Astrocyte (in vitro differentiated cells and primary cell): ENCODE results near the gene ARHGEF37. TPM values are rescaled to one million over a fixed set of nuclear protein-coding genes. Genes with fewer than 3 reads are reported as not detected.

Source experiments
- DNase-seq: peaks from one replicate; pipeline ENCODE4 v3.0.0-alpha.2; 2010; ENCODE audit warnings: low read depth
- FAIRE-seq: peaks from 2 replicates; lab custom pipeline; 2011; peaks lifted over from hg19 to GRCh38; lab: Jason Lieb, UNC
- H2AFZ ChIP-seq: 2 replicates; pipeline ENCODE4 v1.6.0; 2012; ENCODE audit warnings: low read depth, low read length, inconsistent platforms
- H3K27ac ChIP-seq: 2 replicates; pipeline ENCODE4 v1.5.1; 2011; ENCODE audit warnings: low read depth, low read length, inconsistent platforms
- H3K27me3 ChIP-seq: 2 replicates; pipeline ENCODE4 v1.6.0; 2011; ENCODE audit warnings: low read length, inconsistent platforms; ENCODE audit not compliant: insufficient read depth
- H3K36me3 ChIP-seq: 2 replicates; pipeline ENCODE4 v1.5.1; 2011; ENCODE audit warnings: low read length, inconsistent platforms; ENCODE audit not compliant: insufficient read depth
- H3K4me1 ChIP-seq: 2 replicates; pipeline ENCODE4 v1.5.1; 2011; ENCODE audit warnings: low read length, inconsistent platforms; ENCODE audit not compliant: insufficient read depth
- H3K4me2 ChIP-seq: 2 replicates; pipeline ENCODE4 v1.6.0; 2012; ENCODE audit warnings: low read length, inconsistent platforms
- H3K4me3 ChIP-seq: 2 replicates; pipeline ENCODE4 v1.5.1; 2011; ENCODE audit warnings: low read depth, mild to moderate bottlenecking, low read length, inconsistent platforms; ENCODE audit not compliant: insufficient read depth
- H3K79me2 ChIP-seq: 2 replicates; pipeline ENCODE4 v1.6.0; 2012; ENCODE audit warnings: mild to moderate bottlenecking, low read length, inconsistent platforms; ENCODE audit not compliant: insufficient read depth
- H3K9ac ChIP-seq: 2 replicates; pipeline ENCODE4 v1.6.0; 2012; ENCODE audit warnings: mild to moderate bottlenecking, low read length, inconsistent platforms
- H3K9me3 ChIP-seq: 2 replicates; pipeline ENCODE4 v1.5.1; 2012; ENCODE audit warnings: low read depth, mild to moderate bottlenecking, low read length, inconsistent platforms; ENCODE audit not compliant: insufficient read depth
- H4K20me1 ChIP-seq: 2 replicates; pipeline ENCODE4 v1.6.0; 2012; ENCODE audit warnings: low read length, inconsistent platforms; ENCODE audit not compliant: insufficient read depth
- H3K27ac Mint-ChIP-seq: one replicate; pipeline ENCODE4 v1.8.0; 2021; ENCODE audit warnings: mild to moderate bottlenecking, mixed read lengths; ENCODE audit not compliant: unreplicated experiment
- H3K27me3 Mint-ChIP-seq: one replicate; pipeline ENCODE4 v1.8.0; 2021; ENCODE audit warnings: low read depth, mixed read lengths; ENCODE audit not compliant: unreplicated experiment
- H3K36me3 Mint-ChIP-seq: one replicate; pipeline ENCODE4 v1.8.0; 2021; ENCODE audit warnings: low read depth, mixed read lengths; ENCODE audit not compliant: unreplicated experiment
- H3K4me1 Mint-ChIP-seq: one replicate; pipeline ENCODE4 v1.8.0; 2021; ENCODE audit warnings: low read depth, mixed read lengths; ENCODE audit not compliant: unreplicated experiment
- H3K4me3 Mint-ChIP-seq: one replicate; pipeline ENCODE4 v1.8.0; 2021; ENCODE audit warnings: mild to moderate bottlenecking, moderate library complexity, mixed read lengths; ENCODE audit not compliant: unreplicated experiment
- H3K9me3 Mint-ChIP-seq: one replicate; pipeline ENCODE4 v1.8.0; 2021; ENCODE audit warnings: mild to moderate bottlenecking, mixed read lengths; ENCODE audit not compliant: unreplicated experiment
- CTCF ChIP-seq: IDR thresholded peaks from 2 replicates; pipeline ENCODE4 v1.5.1; 2011; ENCODE audit warnings: low read depth, mild to moderate bottlenecking, inconsistent platforms, low read length, moderate library complexity; ENCODE audit not compliant: insufficient read depth
- EZH2 ChIP-seq: IDR thresholded peaks from 2 replicates; pipeline ENCODE4 v1.6.1; 2012; ENCODE audit warnings: mild to moderate bottlenecking, low read length, inconsistent platforms; ENCODE audit not compliant: insufficient read depth
- total RNA-seq: library from RNA; stranded (reverse); gene quantifications from 2 replicates; pipeline ENCODE4 v1.2.1, GENCODE V29; 2021

ARHGEF37 gene
- total RNA-seq, 1 donor from 2014 or later = 2.3 TPM

GRCh38 chr5:149611326-149611725 lies 30.0 kb downstream of the ARHGEF37 start:
- Mint-ChIP-seq H3K9me3 (peaks cover 9% of the 10 kb centered on the region), H3K27ac (no peak overlapping the region), H3K27me3 (peaks cover 4% of the 10 kb centered on the region), H3K36me3 (peaks cover 10% of the 10 kb centered on the region), H3K4me3 (no peak overlapping the region), H3K4me1 (peaks cover 9% of the 10 kb centered on the region)
- Histone ChIP-seq H3K4me1 (peaks cover 4% of the 10 kb centered on the region), H3K9me3 (no peaks in the 10 kb centered on the region), H4K20me1 (no peaks in the 10 kb centered on the region), H3K27ac (no peak overlapping the region), H3K79me2 (no peaks in the 10 kb centered on the region), H3K4me3 (no peak overlapping the region), H3K36me3 (no peaks in the 10 kb centered on the region), H3K9ac (no peak overlapping the region), H3K4me2 (peak overlapping the region; percentile 6), H2AFZ (peak overlapping the region; percentile 57), H3K27me3 (no peaks in the 10 kb centered on the region)
- TF ChIP-seq CTCF (no peak), EZH2 (no peak)
- FAIRE-seq (no peak), DNase-seq (peak; percentile 75)

GRCh38 chr5:149614034-149614907 lies 33.0 kb downstream of the ARHGEF37 start:
- peaks cover 6% of the 10 kb centered on the region for H3K9me3 Mint-ChIP-seq
- peaks cover 8% of the 10 kb centered on the region for H3K36me3 Mint-ChIP-seq
- Histone ChIP-seq H4K20me1 (no peaks in the 10 kb centered on the region), H3K79me2 (no peaks in the 10 kb centered on the region), H3K9me3 (no peaks in the 10 kb centered on the region), H3K9ac (no peak overlapping the region), H3K36me3 (no peaks in the 10 kb centered on the region), H3K27ac (no peak overlapping the region), H3K27me3 (no peaks in the 10 kb centered on the region), H2AFZ (no peak overlapping the region), H3K4me1 (peaks cover 9% of the 10 kb centered on the region), H3K4me3 (no peak overlapping the region), H3K4me2 (no peak overlapping the region)
- H3K4me3 Mint-ChIP-seq = peak overlapping the region; percentile 1
- peaks cover 10% of the 10 kb centered on the region for H3K4me1 Mint-ChIP-seq
- no peak for FAIRE-seq
- no peak for DNase-seq
- TF ChIP-seq CTCF (no peak), EZH2 (no peak)
- peaks cover 4% of the 10 kb centered on the region for H3K27me3 Mint-ChIP-seq
- H3K27ac Mint-ChIP-seq = no peak overlapping the region

- Mint-ChIP-seq H3K36me3 (peaks cover 3% of the 10 kb centered on the region), H3K27me3 (peaks cover 4% of the 10 kb centered on the region), H3K9me3 (peaks cover 1% of the 10 kb centered on the region), H3K27ac (no peak overlapping the region), H3K4me1 (peaks cover 9% of the 10 kb centered on the region), H3K4me3 (no peak overlapping the region)
- Histone ChIP-seq H3K36me3 (no peaks in the 10 kb centered on the region), H2AFZ (no peak overlapping the region), H4K20me1 (no peaks in the 10 kb centered on the region), H3K4me2 (no peak overlapping the region), H3K79me2 (no peaks in the 10 kb centered on the region), H3K4me3 (no peak overlapping the region), H3K27me3 (no peaks in the 10 kb centered on the region), H3K9me3 (no peaks in the 10 kb centered on the region), H3K9ac (no peak overlapping the region), H3K4me1 (peaks cover 9% of the 10 kb centered on the region), H3K27ac (no peak overlapping the region)
- TF ChIP-seq EZH2 (no peak), CTCF (no peak)
- DNase-seq = no peak
- FAIRE-seq = no peak
Measured at GRCh38 chr5:149615976-149616375, 34.7 kb downstream of the ARHGEF37 start.
